HepG2 (cell line): ENCODE measurements around the gene WSB1. TPM values are rescaled to one million over a fixed set of nuclear protein-coding genes. Genes with fewer than 3 reads are reported as not detected.

Experiments used
- EZH2 ChIP-seq: conservative IDR thresholded peaks from 2 replicates; pipeline ENCODE4 v1.6.1; 2012; ENCODE audit warnings: mild to moderate bottlenecking, low read depth, low read length, moderate library complexity
- MEIS2 ChIP-seq: sonication (generic); formaldehyde crosslinking; IDR thresholded peaks from 2 replicates; pipeline ENCODE4 v1.9.0; 2021; ENCODE audit warnings: mild to moderate bottlenecking, missing genetic modification reagents
- MLXIP ChIP-seq: sonication (generic); formaldehyde crosslinking; IDR thresholded peaks from 2 replicates; pipeline ENCODE4 v1.9.0; 2021; ENCODE audit warnings: missing genetic modification reagents, borderline replicate concordance
- PCBP1 ChIP-seq: fragments of 200-400 bp; formaldehyde crosslinking; IDR thresholded peaks from 2 replicates; pipeline ENCODE4 v1.6.1; 2017; ENCODE audit warnings: mild to moderate bottlenecking, low read depth, low read length, borderline replicate concordance
- PRDM15 ChIP-seq: sonication (generic); formaldehyde crosslinking; IDR thresholded peaks from 2 replicates; pipeline ENCODE4 v1.4.0; 2020; ENCODE audit warnings: missing genetic modification reagents
- SNAPC4 ChIP-seq: sonication (generic); formaldehyde crosslinking; IDR thresholded peaks from 2 replicates; pipeline ENCODE4 v1.4.0; 2020; ENCODE audit warnings: mild to moderate bottlenecking, missing genetic modification reagents
- TFAP4 ChIP-seq: sonication (generic); IDR thresholded peaks from 2 replicates; pipeline ENCODE4 v1.6.1; 2016; ENCODE audit warnings: low read depth, borderline replicate concordance
- TFE3 ChIP-seq: IDR thresholded peaks from 2 replicates; pipeline ENCODE4 v1.6.1; 2016
- ZNF143 ChIP-seq: sonication (generic); formaldehyde crosslinking; IDR thresholded peaks from 2 replicates; pipeline ENCODE4 v1.4.0; 2020; ENCODE audit warnings: missing genetic modification reagents
- ZNF253 ChIP-seq: sonication (generic); formaldehyde crosslinking; IDR thresholded peaks from 2 replicates; pipeline ENCODE4 v1.8.0; 2022; ENCODE audit warnings: mild to moderate bottlenecking, missing genetic modification reagents, borderline replicate concordance
- ZNF3 ChIP-seq: IDR thresholded peaks from 2 replicates; pipeline ENCODE4 v1.7.0; 2017; ENCODE audit warnings: inconsistent platforms
- ZNF761 ChIP-seq: sonication (generic); formaldehyde crosslinking; conservative IDR thresholded peaks from 2 replicates; pipeline ENCODE4 v1.4.0; 2020; ENCODE audit warnings: mild to moderate bottlenecking, missing genetic modification reagents
- ZNF878 ChIP-seq: sonication (generic); formaldehyde crosslinking; IDR thresholded peaks from 2 replicates; pipeline ENCODE4 v1.8.1; 2023; ENCODE audit warnings: mild to moderate bottlenecking, missing genetic modification reagents, moderate library complexity
- polyA plus RNA-seq, 8 experiments: library from polyadenylated mRNA; depleted of rRNA in 3 of 8; stranded (reverse) in 7 of 8; unstranded in 1 of 8; fragments of >200 nt; fragmentation: Illumina TruSeq in 4 of 8; extraction: Trizol in 4 of 8; gene quantifications; 2 replicates each; pipeline versions ENCODE4 v1.2.1 to v1.2.3, GENCODE V29; 2011 to 2016; ENCODE audit warnings: low read depth in 4 of 8, missing spikeins in 1 of 8, mixed read lengths in 1 of 8; ENCODE audit not compliant: insufficient read depth in 1 of 8
- total RNA-seq, 5 experiments: library from RNA; depleted of rRNA; stranded (reverse); fragments of >200 nt; fragmentation: Illumina TruSeq; extraction: Trizol; gene quantifications; 2 replicates each; pipeline ENCODE4 v1.2.3, GENCODE V29; 2016; ENCODE audit warnings: low read depth in 1 of 5

WSB1 gene
- total and polyA plus RNA-seq, 2 of the 13 experiments (the other 11 are each of a cell fraction or from before 2014, with no cell fraction given) = 81.3 to 294 TPM

GRCh38 chr17:27332485-27333409, 38.8 kb downstream of the WSB1 start (continued):
- TF ChIP-seq PRDM15 (CRISPR knock-in tag) (peak; percentile 65), ZNF761 (CRISPR knock-in tag) (0 out of 2 replicates have a peak, but pooled peaks have one; percentile 46), TFE3 (CRISPR knock-in tag) (peak; percentile 88), ZNF143 (CRISPR knock-in tag) (peak; percentile 35; the same call in 1 of the 2 replicates), MLXIP (CRISPR knock-in tag) (no peak), MEIS2 (CRISPR knock-in tag) (peak; percentile 86; the same call in 1 of the 2 replicates), ZNF3 (CRISPR knock-in tag) (no peak), PCBP1 (no peak), SNAPC4 (CRISPR knock-in tag) (peak; percentile 74; the same call in 1 of the 2 replicates), EZH2 (no peak), ZNF253 (no peak), ZNF878 (CRISPR knock-in tag) (peak; percentile 74; the same call in 1 of the 2 replicates), TFAP4 (no peak)
